GM21717 (cell line): ENCODE results near the gene CDH9.

Source experiments
- ATAC-seq: cut with Tn5 transposase; IDR thresholded peaks from one replicate; pipeline ENCODE4 v1.9.1; 2021; ENCODE audit warnings: mild to moderate bottlenecking, moderate library complexity; ENCODE audit not compliant: unreplicated experiment

CDH9 gene

GRCh38 chr5:27038476-27038875, at the start of gene CDH9:
Gene CDH9 (minus strand): TSS chr5:27038586. CDS start chr5:26988333, 50,253 bp downstream.
- ATAC-seq = no peak

- ATAC-seq = no peak
Observed at GRCh38 chr5:27087747-27088146, 49.4 kb upstream of the CDH9 start.

- ATAC-seq = no peak
Observed at GRCh38 chr5:27083449-27084415, 45.3 kb upstream of the CDH9 start.

GRCh38 chr5:27080147-27080546, 41.8 kb upstream of the CDH9 start:
- no peak for ATAC-seq

GRCh38 chr5:27062451-27062850, 24.1 kb upstream of the CDH9 start:
- no peak for ATAC-seq

GRCh38 chr5:27048510-27048909, 10.1 kb upstream of the CDH9 start:
- no peak for ATAC-seq

GRCh38 chr5:27041372-27041771, 3.0 kb upstream of the CDH9 start:
- ATAC-seq = no peak

GRCh38 chr5:27034565-27034964, 3.8 kb downstream of the CDH9 start:
- no peak for ATAC-seq

GRCh38 chr5:27026801-27027200, 11.6 kb downstream of the CDH9 start:
- no peak for ATAC-seq

- ATAC-seq = no peak
Observed at GRCh38 chr5:27026063-27026462, 12.3 kb downstream of the CDH9 start.

GRCh38 chr5:27021471-27021870, 16.9 kb downstream of the CDH9 start:
- no peak for ATAC-seq

GRCh38 chr5:27020973-27021372, 17.4 kb downstream of the CDH9 start:
- ATAC-seq = no peak

GRCh38 chr5:27015758-27016157, 22.6 kb downstream of the CDH9 start:
- no peak for ATAC-seq

- no peak for ATAC-seq
Observed at GRCh38 chr5:27011274-27011673, 27.1 kb downstream of the CDH9 start.

GRCh38 chr5:27010646-27011045, 27.7 kb downstream of the CDH9 start:
- no peak for ATAC-seq

GRCh38 chr5:27009540-27009915, 28.9 kb downstream of the CDH9 start:
- ATAC-seq = no peak

GRCh38 chr5:27008604-27009539, 29.5 kb downstream of the CDH9 start:
- ATAC-seq = no peak

- ATAC-seq = no peak
Observed at GRCh38 chr5:27007121-27007520, 31.3 kb downstream of the CDH9 start.

- ATAC-seq = no peak
Observed at GRCh38 chr5:26986985-26987384, 51.4 kb downstream of the CDH9 start.

- no peak for ATAC-seq
Observed at GRCh38 chr5:26981750-26982149, 56.6 kb downstream of the CDH9 start.

- ATAC-seq = no peak
Observed at GRCh38 chr5:26959290-26959689, 79.1 kb downstream of the CDH9 start.

GRCh38 chr5:26955161-26955560, 83.2 kb downstream of the CDH9 start:
- ATAC-seq = no peak
